ENCODE data around the gene ELAC1.
"Not testable (repeated sequence)": the region's sequence is repeated elsewhere in the genome, so short reads cannot be mapped to it uniquely, and the experiment has no call there.

The ELAC1 gene

DNA sequence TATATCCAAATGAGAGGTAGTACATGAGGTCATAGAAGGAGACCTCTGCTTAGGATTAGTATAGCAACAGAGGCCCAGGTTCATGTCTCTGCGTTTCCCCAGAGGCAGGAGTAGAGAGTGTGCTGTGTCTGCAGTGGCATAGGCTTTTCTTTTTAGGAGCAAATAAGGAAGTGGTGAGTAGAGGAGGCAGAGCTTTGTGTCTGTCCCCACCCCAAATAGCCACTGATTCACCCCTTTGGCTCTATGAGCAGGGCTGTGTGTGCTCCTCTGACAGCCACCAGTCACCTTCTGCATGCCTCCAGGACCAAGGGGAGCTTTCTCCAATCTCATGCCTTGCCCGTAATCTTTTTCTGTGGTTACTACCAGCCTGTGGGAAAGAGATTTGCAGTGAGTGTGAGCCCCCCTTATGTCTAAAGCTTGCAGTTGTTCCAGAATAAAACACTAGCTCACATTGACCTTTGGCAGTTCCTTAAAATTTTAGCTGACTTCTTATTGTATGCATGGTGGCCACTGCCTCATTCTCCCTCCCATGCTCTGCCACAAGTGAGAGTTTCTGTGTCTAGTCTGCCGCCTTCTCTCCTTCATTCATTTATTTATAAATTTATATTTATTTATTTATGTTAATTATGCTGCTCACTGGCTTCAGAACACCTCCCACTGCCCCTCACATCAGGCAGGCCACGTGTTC is 23.5 kb upstream of the ELAC1 start:
- H3K4me3 Mint-ChIP-seq: no peak overlapping the region
- H3K36me3 Mint-ChIP-seq (ENCODE audit: low read depth): peaks cover 32% of the 10 kb centered on the region
- H3K9me3 Mint-ChIP-seq: no peaks in the 10 kb centered on the region
- H3K27me3 Mint-ChIP-seq (ENCODE audit: low read depth): no peaks in the 10 kb centered on the region
- TF ChIP-seq, protein P1, sequence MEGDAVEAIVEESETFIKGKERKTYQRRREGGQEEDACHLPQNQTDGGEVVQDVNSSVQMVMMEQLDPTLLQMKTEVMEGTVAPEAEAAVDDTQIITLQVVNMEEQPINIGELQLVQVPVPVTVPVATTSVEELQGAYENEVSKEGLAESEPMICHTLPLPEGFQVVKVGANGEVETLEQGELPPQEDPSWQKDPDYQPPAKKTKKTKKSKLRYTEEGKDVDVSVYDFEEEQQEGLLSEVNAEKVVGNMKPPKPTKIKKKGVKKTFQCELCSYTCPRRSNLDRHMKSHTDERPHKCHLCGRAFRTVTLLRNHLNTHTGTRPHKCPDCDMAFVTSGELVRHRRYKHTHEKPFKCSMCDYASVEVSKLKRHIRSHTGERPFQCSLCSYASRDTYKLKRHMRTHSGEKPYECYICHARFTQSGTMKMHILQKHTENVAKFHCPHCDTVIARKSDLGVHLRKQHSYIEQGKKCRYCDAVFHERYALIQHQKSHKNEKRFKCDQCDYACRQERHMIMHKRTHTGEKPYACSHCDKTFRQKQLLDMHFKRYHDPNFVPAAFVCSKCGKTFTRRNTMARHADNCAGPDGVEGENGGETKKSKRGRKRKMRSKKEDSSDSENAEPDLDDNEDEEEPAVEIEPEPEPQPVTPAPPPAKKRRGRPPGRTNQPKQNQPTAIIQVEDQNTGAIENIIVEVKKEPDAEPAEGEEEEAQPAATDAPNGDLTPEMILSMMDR (IDR thresholded peaks at IDR 0.05; ENCODE audit: unreplicated experiment in 3 of 3): no peak
- H3K4me1 Mint-ChIP-seq: no peaks in the 10 kb centered on the region
- no peak overlapping the region for H3K27ac Mint-ChIP-seq

DNA sequence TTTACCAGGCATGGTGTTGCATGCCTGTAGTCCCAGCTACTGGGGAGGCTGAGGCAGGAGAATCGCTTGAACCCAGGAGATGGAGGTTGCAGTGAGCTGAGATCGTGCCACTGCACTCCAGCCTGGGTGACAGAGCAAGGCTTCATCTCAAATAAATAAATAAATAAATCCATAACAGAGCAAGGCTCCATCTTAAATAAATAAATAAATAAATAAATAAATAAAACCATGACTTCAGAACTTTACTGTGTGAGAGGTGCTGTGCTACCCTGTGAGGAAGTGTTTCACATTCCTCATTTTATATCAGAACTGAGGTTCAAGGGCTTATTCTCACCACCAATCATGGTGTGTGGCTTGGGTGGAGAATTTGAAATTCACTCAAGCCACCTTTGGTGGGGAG is 21.9 kb upstream of the ELAC1 start:
- H3K27me3 Mint-ChIP-seq (ENCODE audit: low read depth): not testable (repeated sequence)

GRCh38 chr18:50947899-50948298 is 19.9 kb upstream of the ELAC1 start:
- Mint-ChIP-seq H3K27me3 (ENCODE audit: low read depth) (no peaks in the 10 kb centered on the region), H3K27ac (no peak overlapping the region), H3K9me3 (no peaks in the 10 kb centered on the region), H3K4me1 (no peaks in the 10 kb centered on the region), H3K36me3 (ENCODE audit: low read depth) (peaks cover 22% of the 10 kb centered on the region), H3K4me3 (no peak overlapping the region)
- TF ChIP-seq, protein P1 (IDR thresholded peaks at IDR 0.05; ENCODE audit: unreplicated experiment in 3 of 3): no peak

More for the DNA sequence above, 21.9 kb upstream of the ELAC1 start:
- H3K9me3 Mint-ChIP-seq, H3K4me1 Mint-ChIP-seq, H3K27ac Mint-ChIP-seq, H3K4me3 Mint-ChIP-seq: not testable (repeated sequence)
- peaks cover 27% of the 10 kb centered on the region for H3K36me3 Mint-ChIP-seq (ENCODE audit: low read depth)

- H3K36me3 Mint-ChIP-seq (ENCODE audit: low read depth): peaks cover 18% of the 10 kb centered on the region
- TF ChIP-seq, protein P1 (IDR thresholded peaks at IDR 0.05; ENCODE audit: unreplicated experiment in 3 of 3): no peak
- H3K27ac Mint-ChIP-seq: no peak overlapping the region
- no peaks in the 10 kb centered on the region for H3K27me3 Mint-ChIP-seq (ENCODE audit: low read depth)
- no peaks in the 10 kb centered on the region for H3K4me1 Mint-ChIP-seq
- H3K4me3 Mint-ChIP-seq: no peak overlapping the region
- H3K9me3 Mint-ChIP-seq: no peaks in the 10 kb centered on the region
Measured at GRCh38 chr18:50949185-50949584, 18.7 kb upstream of the ELAC1 start.

- Mint-ChIP-seq H3K36me3 (ENCODE audit: low read depth) (peaks cover 7% of the 10 kb centered on the region), H3K4me3 (no peak overlapping the region), H3K4me1 (no peaks in the 10 kb centered on the region), H3K27me3 (ENCODE audit: low read depth) (no peaks in the 10 kb centered on the region), H3K27ac (no peak overlapping the region), H3K9me3 (no peaks in the 10 kb centered on the region)
- TF ChIP-seq, protein P1 (IDR thresholded peaks at IDR 0.05; ENCODE audit: unreplicated experiment in 3 of 3): no peak
Measured at GRCh38 chr18:50950626-50951025, 17.2 kb upstream of the ELAC1 start.

DNA sequence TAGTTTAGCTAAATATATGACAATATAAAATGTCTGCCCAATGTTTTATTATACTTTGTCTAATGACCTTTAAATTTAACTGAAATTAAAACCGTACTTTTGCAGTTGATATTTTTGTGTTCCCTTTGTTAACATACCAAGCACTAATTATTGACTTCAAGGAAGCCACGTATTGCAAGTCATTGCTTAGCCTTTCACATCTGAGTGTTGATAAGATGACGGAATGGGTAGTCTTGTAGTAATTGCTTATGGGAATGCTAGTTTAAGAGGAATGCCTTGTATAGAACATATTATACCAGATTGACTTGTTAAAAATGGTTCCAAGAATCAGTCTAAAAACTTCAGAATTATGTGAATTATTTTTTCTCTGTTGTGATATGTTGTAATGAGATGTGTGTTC is 14.0 kb upstream of the ELAC1 start:
- no peak overlapping the region for H3K4me3 Mint-ChIP-seq
- TF ChIP-seq, protein P1 (IDR thresholded peaks at IDR 0.05; ENCODE audit: unreplicated experiment in 3 of 3): no peak
- no peaks in the 10 kb centered on the region for H3K4me1 Mint-ChIP-seq
- no peak overlapping the region for H3K27ac Mint-ChIP-seq
- H3K27me3 Mint-ChIP-seq (ENCODE audit: low read depth): no peaks in the 10 kb centered on the region
- H3K9me3 Mint-ChIP-seq: no peaks in the 10 kb centered on the region
- no peaks in the 10 kb centered on the region for H3K36me3 Mint-ChIP-seq (ENCODE audit: low read depth)
